ENCODE measurements around the gene MRGPRG. TPM values are rescaled to one million over a fixed set of nuclear protein-coding genes. Genes with fewer than 3 reads are reported as not detected.

Gene MRGPRG
- total RNA-seq, 1 experiment from 2014 or later: not detected

- TF ChIP-seq ARID4B (CRISPR knock-in tag; IDR thresholded peaks at IDR 0.05; ENCODE audit: borderline replicate concordance) (no peak), TEAD4 (CRISPR knock-in tag; IDR thresholded peaks at IDR 0.05) (no peak), ERG (CRISPR knock-in tag; IDR thresholded peaks at IDR 0.05) (no peak), ZNF425 (CRISPR knock-in tag; conservative IDR thresholded peaks at IDR 0.05) (no peak)
Measured at GRCh38 chr11:3194016-3194816, 24.4 kb downstream of the MRGPRG start (continued).

GRCh38 chr11:3193373-3194015 is 25.1 kb downstream of the MRGPRG start:
- no peak for TF ChIP-seq ZNF138 (CRISPR knock-in tag; conservative IDR thresholded peaks at IDR 0.05)
- TF ChIP-seq SP1 (CRISPR knock-in tag; conservative IDR thresholded peaks at IDR 0.05): no peak
- TF ChIP-seq PREB (CRISPR knock-in tag; IDR thresholded peaks at IDR 0.05; ENCODE audit: borderline replicate concordance): no peak
- no peak for TF ChIP-seq E2F4 (CRISPR knock-in tag; IDR thresholded peaks at IDR 0.05; ENCODE audit: borderline replicate concordance, low read depth)
- no peak for TF ChIP-seq FOXJ3 (CRISPR knock-in tag; IDR thresholded peaks at IDR 0.05; ENCODE audit: borderline replicate concordance)
- no peak for TF ChIP-seq E2F5 (CRISPR knock-in tag; IDR thresholded peaks at IDR 0.05)
- TF ChIP-seq FOXP1 (CRISPR knock-in tag; IDR thresholded peaks at IDR 0.05; ENCODE audit: borderline replicate concordance): no peak
- no peak for TF ChIP-seq ELF4 (CRISPR knock-in tag; IDR thresholded peaks at IDR 0.05; ENCODE audit: low read depth)
- TF ChIP-seq SOX15 (CRISPR knock-in tag; IDR thresholded peaks at IDR 0.05): no peak
- no peak for TF ChIP-seq KAT7 (CRISPR knock-in tag; IDR thresholded peaks at IDR 0.05; ENCODE audit: borderline replicate concordance)
- TF ChIP-seq CREB1 (CRISPR knock-in tag; IDR thresholded peaks at IDR 0.05): no peak
- DNase-seq (ENCODE audit: low spot score): no peak
- Mint-ChIP-seq H3K4me1 (peaks cover 33% of the 10 kb centered on the region), H3K27ac (no peak overlapping the region), H3K9me3 (peaks cover 4% of the 10 kb centered on the region), H3K27me3 (ENCODE audit: low read depth) (peaks cover 6% of the 10 kb centered on the region; the same call in 1 of the 2 replicates), H3K4me3 (no peak overlapping the region), H3K36me3 (peaks cover 4% of the 10 kb centered on the region; the same call in 1 of the 2 replicates)
- POLR2A ChIA-PET: no interaction called here
- CTCF ChIA-PET: interaction anchor here (1.0 to 1.1 kb wide), 3 partner anchors 16 to 55 kb away, joined by 3 to 5 read pairs (median 3); no protein-coding TSS in a partner anchor
- no peak for ATAC-seq
